Upper lobe of left lung (tissue), 4 donors: ENCODE results near the gene C5AR2.

Experiments
- POLR2A ChIP-seq, 4 donors: fragments of 450-650 bp; IDR thresholded peaks; one replicate each; pipeline ENCODE4 v1.5.1; 2016 to 2017; ENCODE audit warnings: antibody characterized with exemption in 4 of 4, mild to moderate bottlenecking in 2 of 4
- POLR2AphosphoS5 ChIP-seq, 2 donors: sonication (generic); formaldehyde crosslinking; IDR thresholded peaks; one replicate each; pipeline ENCODE4 v1.5.1; 2017; ENCODE audit warnings: antibody characterized with exemption in 2 of 2
- TF ChIP-seq, protein P1 (sequence below), 6 experiments: fragments of 450-650 bp in 4 of 6; fragments of 200-600 bp in 2 of 6; sonication (generic) in 2 of 6; IDR thresholded peaks; one replicate each; pipeline ENCODE4 v1.5.1; 2016 to 2019; ENCODE audit warnings: antibody characterized with exemption in 6 of 6

GRCh38 chr19:47305309-47305751 is 26.6 kb upstream of the C5AR2 start:
- TF ChIP-seq, protein P1, sequence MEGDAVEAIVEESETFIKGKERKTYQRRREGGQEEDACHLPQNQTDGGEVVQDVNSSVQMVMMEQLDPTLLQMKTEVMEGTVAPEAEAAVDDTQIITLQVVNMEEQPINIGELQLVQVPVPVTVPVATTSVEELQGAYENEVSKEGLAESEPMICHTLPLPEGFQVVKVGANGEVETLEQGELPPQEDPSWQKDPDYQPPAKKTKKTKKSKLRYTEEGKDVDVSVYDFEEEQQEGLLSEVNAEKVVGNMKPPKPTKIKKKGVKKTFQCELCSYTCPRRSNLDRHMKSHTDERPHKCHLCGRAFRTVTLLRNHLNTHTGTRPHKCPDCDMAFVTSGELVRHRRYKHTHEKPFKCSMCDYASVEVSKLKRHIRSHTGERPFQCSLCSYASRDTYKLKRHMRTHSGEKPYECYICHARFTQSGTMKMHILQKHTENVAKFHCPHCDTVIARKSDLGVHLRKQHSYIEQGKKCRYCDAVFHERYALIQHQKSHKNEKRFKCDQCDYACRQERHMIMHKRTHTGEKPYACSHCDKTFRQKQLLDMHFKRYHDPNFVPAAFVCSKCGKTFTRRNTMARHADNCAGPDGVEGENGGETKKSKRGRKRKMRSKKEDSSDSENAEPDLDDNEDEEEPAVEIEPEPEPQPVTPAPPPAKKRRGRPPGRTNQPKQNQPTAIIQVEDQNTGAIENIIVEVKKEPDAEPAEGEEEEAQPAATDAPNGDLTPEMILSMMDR (IDR thresholded peaks at IDR 0.05), result peak; percentile 83 to 94 (median 84)
- TF ChIP-seq POLR2A (IDR thresholded peaks at IDR 0.05) (no peak), POLR2AphosphoS5 (IDR thresholded peaks at IDR 0.05) (peak in 1 of 2 donors; percentile 45)
